Chondrocyte (in vitro differentiated cells): ENCODE data around the gene SGF29. TPM values are rescaled to one million over a fixed set of nuclear protein-coding genes. Genes with fewer than 3 reads are reported as not detected.
"Not testable (repeated sequence)": the region's sequence is repeated elsewhere in the genome, so short reads cannot be mapped to it uniquely, and the experiment has no call there.

Experiments
- DNase-seq: peaks from one replicate; pipeline ENCODE4 v3.0.0; 2021; ENCODE audit warnings: mixed read lengths, low spot score
- H3K27ac Mint-ChIP-seq: one replicate; pipeline ENCODE4 v1.8.0; 2021; ENCODE audit warnings: mild to moderate bottlenecking, moderate library complexity, mixed read lengths; ENCODE audit not compliant: unreplicated experiment
- H3K27me3 Mint-ChIP-seq: 2 replicates; pipeline ENCODE4 v1.8.0; 2021; ENCODE audit warnings: low read depth, mixed read lengths
- H3K36me3 Mint-ChIP-seq: 2 replicates; pipeline ENCODE4 v1.8.0; 2021; ENCODE audit warnings: low read depth, mixed read lengths
- H3K4me1 Mint-ChIP-seq: 2 replicates; pipeline ENCODE4 v1.8.0; 2021; ENCODE audit warnings: low read depth, mild to moderate bottlenecking, mixed read lengths
- H3K4me3 Mint-ChIP-seq: one replicate; pipeline ENCODE4 v1.8.0; 2021; ENCODE audit warnings: mild to moderate bottlenecking, moderate library complexity, mixed read lengths; ENCODE audit not compliant: unreplicated experiment
- H3K9me3 Mint-ChIP-seq: 2 replicates; pipeline ENCODE4 v1.8.0; 2021; ENCODE audit warnings: low read depth, mixed read lengths
- total RNA-seq: library from RNA; stranded (reverse); gene quantifications from 3 replicates; pipeline ENCODE4 v1.2.1, GENCODE V29; 2021
- TF ChIP-seq, protein P1 (sequence below): fragments of 200-600 bp; sonication (generic); IDR thresholded peaks from 2 replicates; pipeline ENCODE4 v1.5.0; 2021; ENCODE audit warnings: antibody characterized with exemption, mild to moderate bottlenecking, moderate library complexity

Gene SGF29
- total RNA-seq, 1 donor from 2014 or later, result 17.1 TPM

DNA sequence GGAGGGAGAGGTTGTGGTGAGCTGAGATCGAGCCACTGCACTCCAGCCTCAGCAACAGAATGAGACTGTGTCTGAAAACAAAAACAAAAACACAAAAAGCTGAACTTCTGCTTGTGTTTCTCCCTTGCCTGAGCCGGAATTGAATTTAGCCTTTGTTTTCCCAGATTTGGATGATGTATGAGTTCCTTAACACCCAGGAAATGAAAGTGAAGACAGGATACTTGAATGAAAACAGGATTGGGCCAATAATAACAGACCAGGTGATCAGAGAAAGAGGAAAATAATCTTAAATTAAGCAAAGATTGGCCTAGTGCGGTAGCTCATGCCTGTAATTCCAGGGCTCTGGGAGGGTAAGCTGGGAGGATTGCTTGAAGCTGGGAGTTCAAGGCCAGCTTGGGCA is 13.4 kb upstream of the SGF29 start:
- DNase-seq, result no peak
- H3K9me3 Mint-ChIP-seq, result no peaks in the 10 kb centered on the region
- peaks cover 19% of the 10 kb centered on the region for H3K36me3 Mint-ChIP-seq
- H3K27ac Mint-ChIP-seq, result no peak overlapping the region
- TF ChIP-seq, protein P1, sequence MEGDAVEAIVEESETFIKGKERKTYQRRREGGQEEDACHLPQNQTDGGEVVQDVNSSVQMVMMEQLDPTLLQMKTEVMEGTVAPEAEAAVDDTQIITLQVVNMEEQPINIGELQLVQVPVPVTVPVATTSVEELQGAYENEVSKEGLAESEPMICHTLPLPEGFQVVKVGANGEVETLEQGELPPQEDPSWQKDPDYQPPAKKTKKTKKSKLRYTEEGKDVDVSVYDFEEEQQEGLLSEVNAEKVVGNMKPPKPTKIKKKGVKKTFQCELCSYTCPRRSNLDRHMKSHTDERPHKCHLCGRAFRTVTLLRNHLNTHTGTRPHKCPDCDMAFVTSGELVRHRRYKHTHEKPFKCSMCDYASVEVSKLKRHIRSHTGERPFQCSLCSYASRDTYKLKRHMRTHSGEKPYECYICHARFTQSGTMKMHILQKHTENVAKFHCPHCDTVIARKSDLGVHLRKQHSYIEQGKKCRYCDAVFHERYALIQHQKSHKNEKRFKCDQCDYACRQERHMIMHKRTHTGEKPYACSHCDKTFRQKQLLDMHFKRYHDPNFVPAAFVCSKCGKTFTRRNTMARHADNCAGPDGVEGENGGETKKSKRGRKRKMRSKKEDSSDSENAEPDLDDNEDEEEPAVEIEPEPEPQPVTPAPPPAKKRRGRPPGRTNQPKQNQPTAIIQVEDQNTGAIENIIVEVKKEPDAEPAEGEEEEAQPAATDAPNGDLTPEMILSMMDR, result no peak
- peaks cover 3% of the 10 kb centered on the region for H3K27me3 Mint-ChIP-seq
- no peak overlapping the region for H3K4me3 Mint-ChIP-seq
- H3K4me1 Mint-ChIP-seq, result peaks cover 38% of the 10 kb centered on the region

DNA sequence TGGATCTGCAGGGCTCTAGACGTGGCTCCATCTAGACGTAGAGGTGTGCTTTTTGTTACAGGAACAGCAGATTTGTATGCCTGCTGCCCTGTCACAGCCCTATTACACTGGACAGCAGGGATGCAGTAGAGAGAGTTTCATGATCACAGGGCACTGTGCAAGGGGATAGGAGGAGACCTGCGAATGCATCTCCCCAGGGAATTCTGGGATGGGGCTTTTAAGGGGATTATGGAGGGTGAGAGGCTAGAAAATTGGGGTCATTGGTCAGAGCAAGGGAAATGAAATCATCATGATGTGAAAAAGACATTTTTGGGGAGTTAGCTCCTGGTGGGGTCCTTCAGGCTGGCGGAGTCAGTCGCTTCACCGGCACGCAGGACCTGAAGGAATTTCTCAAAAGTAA is 11.1 kb upstream of the SGF29 start:
- TF ChIP-seq, protein P1, result no peak
- Mint-ChIP-seq H3K27ac (no peak overlapping the region), H3K4me3 (no peak overlapping the region), H3K4me1 (peaks cover 25% of the 10 kb centered on the region), H3K27me3 (peaks cover 3% of the 10 kb centered on the region), H3K9me3 (no peaks in the 10 kb centered on the region), H3K36me3 (peaks cover 8% of the 10 kb centered on the region)
- DNase-seq, result no peak

DNA sequence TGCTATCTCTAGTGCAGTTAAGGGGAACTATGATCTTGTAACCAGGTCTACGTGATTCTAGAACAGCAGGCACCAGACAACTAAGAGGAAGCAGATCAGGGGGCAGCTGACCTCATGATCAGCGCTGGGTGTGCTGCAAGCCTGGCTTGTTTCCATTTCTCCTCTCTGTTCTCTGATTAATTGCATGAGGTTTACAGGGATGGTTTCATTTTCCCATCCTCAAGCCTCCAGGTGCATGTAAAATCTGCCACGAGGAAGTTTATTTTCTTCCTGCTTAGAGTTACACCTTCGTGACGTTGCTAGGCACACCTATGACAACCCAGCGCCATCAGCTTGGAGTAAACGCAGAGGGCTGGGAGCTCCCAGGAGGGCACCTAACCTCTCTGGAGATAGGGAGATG is 10.6 kb upstream of the SGF29 start:
- peaks cover 6% of the 10 kb centered on the region for H3K36me3 Mint-ChIP-seq
- no peak overlapping the region for H3K27ac Mint-ChIP-seq
- TF ChIP-seq, protein P1, result no peak
- DNase-seq, result no peak
- H3K4me1 Mint-ChIP-seq, result peaks cover 21% of the 10 kb centered on the region
- H3K4me3 Mint-ChIP-seq, result no peak overlapping the region
- H3K27me3 Mint-ChIP-seq, result peaks cover 3% of the 10 kb centered on the region
- H3K9me3 Mint-ChIP-seq, result no peaks in the 10 kb centered on the region

DNA sequence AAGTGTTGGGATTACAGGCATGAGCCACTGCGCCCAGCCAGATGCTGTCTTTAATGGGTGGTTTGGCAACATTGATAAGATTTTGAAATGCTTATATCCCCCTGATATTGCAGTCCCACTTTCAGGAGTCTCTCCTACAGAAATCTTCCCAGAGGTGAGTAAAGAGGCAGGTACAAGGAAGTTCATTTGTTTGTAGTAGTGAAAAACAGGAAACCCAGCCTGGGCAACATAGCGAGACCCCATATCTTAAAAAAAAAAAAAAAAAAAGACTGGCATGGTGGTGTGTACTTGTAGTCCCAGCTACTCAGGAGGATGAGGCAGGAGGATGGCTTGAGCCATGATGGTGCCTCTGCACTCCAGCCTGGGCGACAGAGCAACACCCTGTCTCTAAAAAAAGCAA is 8.7 kb upstream of the SGF29 start:
- peaks cover 2% of the 10 kb centered on the region for H3K36me3 Mint-ChIP-seq
- no peak for DNase-seq
- peaks cover 3% of the 10 kb centered on the region for H3K27me3 Mint-ChIP-seq
- H3K4me3 Mint-ChIP-seq, result no peak overlapping the region
- TF ChIP-seq, protein P1, result no peak
- no peaks in the 10 kb centered on the region for H3K9me3 Mint-ChIP-seq
- no peak overlapping the region for H3K27ac Mint-ChIP-seq
- H3K4me1 Mint-ChIP-seq, result peaks cover 7% of the 10 kb centered on the region

DNA sequence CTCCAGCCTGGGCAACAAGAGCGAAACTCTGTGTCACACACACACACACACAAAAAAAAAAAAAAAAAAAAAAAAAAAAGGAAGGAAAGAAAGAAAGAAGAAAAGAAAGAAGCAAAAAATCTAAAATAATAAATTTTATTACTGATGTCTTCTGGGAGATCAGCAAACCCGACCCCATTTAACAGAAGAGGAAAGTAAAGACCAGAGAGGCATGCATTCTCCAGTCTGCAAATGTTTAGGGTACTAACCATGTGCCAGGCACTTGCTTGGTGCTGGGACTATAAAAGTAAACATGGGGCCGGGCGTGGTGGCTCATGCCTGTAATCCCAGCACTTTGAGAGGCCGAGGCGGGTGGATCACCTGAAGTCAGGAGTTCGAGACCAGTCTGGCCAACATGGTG is 7.8 kb upstream of the SGF29 start:
- H3K27ac Mint-ChIP-seq, H3K36me3 Mint-ChIP-seq, H3K4me3 Mint-ChIP-seq, H3K9me3 Mint-ChIP-seq, H3K27me3 Mint-ChIP-seq, H3K4me1 Mint-ChIP-seq, DNase-seq: not testable (repeated sequence)

DNA sequence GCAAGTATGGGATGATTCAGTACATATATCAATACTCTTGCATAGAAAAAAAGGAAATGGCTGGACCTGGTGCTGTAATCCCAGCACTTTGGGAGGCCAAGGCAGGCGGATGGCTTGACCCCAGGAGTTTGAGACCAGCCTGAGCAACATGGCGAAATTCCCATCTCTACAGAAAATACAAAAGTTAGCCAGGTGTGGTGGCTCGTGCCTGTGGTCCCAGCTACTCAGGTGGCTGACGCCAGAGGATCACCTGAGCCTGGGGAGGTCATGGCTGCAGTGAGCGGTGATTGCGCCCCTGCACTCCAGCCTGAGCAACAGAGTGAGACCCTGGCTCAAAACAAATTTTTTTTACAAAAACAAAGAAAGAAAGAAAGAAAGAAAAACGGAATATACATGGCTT is 7.1 kb upstream of the SGF29 start:
- peaks cover 2% of the 10 kb centered on the region for H3K36me3 Mint-ChIP-seq
- peaks cover 4% of the 10 kb centered on the region for H3K4me1 Mint-ChIP-seq
- DNase-seq, result no peak
- H3K27ac Mint-ChIP-seq, result no peak overlapping the region
- H3K27me3 Mint-ChIP-seq, result peaks cover 3% of the 10 kb centered on the region
- H3K9me3 Mint-ChIP-seq, result no peaks in the 10 kb centered on the region
- TF ChIP-seq, protein P1, result no peak
- H3K4me3 Mint-ChIP-seq, result no peak overlapping the region
